HG03039 (cell line): ENCODE data around the gene PINK1.

ENCODE experiments used
- ATAC-seq: cut with Tn5 transposase; IDR thresholded peaks from one replicate; pipeline ENCODE4 v1.9.1; 2021; ENCODE audit warnings: mild to moderate bottlenecking, moderate library complexity; ENCODE audit not compliant: unreplicated experiment

Gene PINK1

DNA sequence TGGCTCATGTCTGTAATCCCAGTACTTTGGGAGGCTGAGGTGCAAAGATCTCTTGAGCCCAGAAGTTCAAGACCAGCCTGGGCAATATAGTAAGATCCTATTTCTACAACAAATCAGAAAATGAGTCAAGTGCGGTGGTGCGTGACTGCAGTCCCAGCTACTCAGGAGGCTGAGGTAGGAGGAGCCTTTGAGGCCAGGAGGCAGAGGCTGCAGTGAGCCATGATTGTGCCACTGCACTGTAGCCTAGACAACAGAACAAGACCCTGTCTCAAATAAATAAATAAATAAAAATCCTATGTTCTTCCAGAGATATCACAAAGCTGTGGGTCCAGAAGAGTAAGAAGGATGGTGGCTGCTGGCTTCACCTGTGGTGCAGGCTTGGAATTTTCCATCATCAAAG, 22.3 kb upstream of the PINK1 start:
- no peak for ATAC-seq

DNA sequence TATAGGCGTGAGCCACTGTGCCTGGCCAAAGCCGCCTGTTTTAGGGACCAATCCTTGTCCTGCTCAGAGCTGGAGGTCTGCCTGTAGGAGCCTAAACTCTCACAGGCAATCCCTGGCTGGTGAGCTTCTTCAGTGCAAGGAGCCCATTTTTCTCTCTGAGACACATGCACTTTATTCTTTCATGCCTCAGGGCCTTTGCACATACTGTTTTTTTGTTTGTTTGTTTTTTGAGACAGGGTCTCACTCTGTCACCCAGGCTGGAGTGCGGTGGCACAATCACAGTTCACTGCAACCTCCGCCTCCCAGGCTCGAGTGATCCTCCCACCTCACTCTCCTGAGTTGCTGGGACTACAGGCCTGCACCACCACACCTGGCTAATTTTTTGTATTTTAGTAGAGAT, 21.6 kb upstream of the PINK1 start:
- ATAC-seq, result no peak

DNA sequence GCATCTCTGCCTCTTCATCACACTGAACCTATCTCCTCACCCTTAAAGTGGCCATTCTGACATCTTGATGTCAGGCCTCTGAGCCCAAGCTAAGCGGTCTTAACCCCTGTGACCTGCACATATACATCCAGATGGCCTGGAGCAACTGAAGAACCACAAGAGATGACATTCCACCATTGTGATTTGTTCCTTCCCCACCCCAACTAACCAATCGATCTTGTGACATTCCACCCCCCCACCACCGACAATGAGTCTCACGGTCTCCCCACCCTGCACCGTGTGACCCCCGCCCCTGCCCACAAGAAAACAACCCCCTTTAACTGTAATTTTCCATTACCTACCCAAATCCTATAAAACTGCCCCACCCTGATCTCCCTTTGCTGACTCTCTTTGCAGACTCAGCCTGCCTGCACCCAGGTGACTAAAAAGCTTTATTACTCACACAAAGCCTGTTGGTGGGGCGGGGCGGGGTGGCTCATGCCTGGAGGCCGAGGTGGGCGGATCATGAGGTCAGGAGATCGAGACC, 21.0 kb upstream of the PINK1 start:
- no peak for ATAC-seq

DNA sequence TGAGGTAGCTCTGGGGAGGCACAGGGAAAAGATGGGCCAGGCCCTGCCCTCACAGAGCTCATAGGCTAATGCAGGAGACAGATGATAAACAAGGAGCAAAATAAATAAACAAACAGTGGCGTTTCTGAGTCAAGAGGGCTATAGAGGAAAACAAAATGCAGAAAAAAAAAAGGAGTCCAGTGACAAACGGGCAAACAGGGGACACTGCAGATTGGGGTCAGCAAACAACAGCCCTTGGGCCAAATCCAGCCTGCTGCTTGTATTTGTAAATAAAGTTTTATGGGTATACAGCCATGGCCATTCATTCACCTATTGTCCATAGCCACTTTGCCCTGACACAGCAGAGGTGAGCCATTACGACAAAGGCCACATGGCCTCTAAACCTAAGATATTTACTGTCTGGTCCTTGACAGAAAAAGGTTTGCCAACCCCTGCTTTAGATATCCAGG, 19.1 kb upstream of the PINK1 start:
- ATAC-seq, result no peak

DNA sequence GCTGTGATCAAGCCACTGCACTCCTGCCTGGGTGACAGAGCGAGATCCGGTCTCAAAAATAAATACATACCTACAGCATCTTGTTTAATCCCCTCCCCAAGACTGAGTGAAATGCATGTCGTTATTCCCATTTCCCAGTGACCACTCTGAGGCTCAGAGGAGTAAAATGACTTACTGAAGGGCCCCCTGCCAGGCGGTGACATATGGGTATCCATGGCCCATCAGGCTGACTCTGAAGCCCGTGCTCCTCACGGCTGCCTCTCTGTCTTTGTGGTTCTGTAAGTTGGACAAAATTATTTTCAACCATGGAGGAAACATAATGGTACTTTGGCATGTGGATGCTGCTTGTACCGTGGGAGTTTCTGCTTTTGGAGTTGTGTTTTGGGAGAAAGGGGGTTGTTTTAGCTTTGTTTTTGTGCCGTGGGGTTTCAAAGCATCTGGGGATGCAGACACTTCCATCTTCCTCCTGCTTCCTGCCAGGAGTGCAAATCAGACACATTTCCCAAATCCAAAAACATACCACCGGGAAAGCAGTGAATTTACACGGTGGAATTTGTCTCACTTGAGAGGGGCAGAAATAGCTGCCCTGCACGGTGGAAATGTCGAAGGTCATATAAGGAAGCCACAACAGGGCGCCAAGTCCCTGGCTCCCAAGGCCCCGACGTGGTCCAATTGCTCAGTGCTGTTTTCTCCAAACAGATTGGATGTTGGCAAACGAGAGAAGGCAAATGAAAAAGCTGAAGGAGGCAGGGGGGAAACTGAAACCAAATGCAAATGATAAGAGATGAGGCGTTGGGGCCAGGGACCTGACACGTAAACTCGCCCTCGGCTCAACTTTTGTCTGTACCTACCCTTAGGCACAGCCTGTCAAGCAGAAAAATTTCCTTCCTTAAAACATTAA, 17.1 kb upstream of the PINK1 start:
- ATAC-seq, result no peak

DNA sequence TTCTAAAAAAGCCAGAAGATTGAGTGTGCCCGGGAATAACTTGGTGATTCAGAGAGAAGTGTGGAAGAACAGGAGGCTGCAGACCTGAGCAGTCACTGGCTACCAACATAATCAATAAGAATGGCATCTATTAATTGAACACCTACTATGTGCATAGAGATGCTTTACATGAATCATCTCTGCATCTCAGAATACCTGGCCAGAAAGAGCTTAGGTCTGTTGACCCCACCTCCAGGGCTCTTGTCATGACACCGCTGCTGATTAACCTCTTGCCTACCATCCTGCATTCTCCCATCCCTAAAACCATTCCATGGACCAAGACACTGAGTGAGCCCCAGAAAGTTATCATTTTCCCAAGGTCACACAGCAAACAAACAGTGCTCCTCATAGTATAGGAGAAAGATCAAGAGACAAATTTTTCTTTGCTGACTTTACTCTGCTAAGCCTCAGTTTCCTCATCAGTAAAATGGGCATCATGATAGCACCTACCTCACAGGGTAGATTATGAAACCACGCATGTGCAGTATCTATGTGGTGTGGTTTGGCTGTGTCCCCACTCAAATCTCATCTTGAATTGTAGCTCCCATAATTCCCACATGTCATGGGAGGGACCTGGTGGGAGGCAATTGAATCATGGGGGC, 16.3 kb upstream of the PINK1 start:
- ATAC-seq, result no peak

DNA sequence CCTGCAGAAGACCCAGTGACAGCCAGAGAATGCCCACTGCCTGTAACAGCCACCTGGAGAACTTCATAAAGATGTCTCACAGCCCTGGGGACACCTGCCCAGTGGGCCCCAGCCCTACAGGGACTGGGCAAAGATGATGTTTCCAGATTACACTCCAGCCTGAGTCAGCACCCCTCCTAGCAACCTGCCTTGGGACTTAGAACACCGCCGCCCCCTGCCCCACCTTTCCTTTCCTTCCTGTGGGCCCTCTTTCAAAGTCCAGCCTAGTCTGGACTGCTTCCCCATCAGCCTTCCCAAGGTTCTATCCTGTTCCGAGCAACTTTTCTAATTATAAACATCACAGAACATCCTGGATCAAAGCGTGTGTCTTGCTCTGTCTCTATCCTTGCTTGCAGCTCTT, 14.7 kb upstream of the PINK1 start:
- ATAC-seq, result no peak

DNA sequence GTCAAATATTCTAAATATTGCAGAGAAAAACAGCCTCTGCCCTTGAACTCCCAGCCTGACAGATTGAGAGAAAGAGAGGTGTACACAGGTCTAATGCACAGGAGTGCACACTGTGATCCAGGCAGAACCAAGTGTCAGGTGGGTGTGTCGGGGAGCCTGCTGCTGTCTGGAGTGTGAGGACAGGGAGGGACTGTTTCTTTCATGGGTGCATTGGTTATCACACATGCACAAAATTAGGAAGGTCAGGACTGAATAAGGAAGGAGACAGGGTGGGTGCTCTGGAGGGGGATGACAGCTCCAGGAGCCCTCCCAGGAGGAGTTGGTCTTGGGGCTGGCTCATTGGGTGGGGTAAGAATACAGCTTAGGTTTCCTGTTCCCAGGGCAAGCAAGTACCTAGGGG, 13.3 kb upstream of the PINK1 start:
- ATAC-seq, result no peak

DNA sequence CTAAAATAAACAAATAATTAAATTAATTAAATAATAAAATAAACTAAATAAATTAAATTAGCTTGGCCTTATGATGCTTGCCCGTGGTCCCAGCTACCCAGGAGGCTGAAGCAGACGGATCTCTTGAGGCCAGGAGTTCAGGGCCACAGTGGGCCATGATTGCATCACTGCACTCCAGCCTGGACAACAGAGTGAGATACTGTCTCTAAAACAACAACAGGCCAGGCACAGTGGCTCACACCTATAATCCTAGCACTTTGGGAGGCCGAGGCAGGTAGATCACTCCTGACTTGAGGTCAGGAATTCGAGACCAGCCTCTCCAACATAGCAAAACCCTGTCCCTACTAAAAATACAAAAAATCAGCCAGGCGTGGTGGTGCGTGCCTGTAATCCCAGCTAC, 12.2 kb upstream of the PINK1 start:
- ATAC-seq, result no peak

DNA sequence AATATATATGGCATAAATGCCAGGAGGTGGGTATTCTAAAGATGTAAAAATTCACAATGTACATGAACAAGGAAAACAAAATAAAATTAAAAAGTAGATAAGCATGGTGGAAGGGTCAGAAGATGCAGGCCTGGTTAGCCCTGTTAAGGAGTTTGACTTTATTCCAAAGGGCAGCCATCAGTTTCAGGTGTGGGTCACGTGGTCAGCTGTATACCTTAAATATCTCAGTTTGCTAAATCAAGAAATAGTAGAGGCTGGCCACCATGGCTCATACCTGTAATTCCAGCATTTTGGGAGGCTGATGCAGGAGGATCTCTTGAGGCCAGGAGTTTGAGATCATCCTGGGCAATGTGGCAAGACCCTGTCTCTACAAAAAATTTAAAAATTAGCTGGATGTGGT, 8.5 kb upstream of the PINK1 start:
- no peak for ATAC-seq

DNA sequence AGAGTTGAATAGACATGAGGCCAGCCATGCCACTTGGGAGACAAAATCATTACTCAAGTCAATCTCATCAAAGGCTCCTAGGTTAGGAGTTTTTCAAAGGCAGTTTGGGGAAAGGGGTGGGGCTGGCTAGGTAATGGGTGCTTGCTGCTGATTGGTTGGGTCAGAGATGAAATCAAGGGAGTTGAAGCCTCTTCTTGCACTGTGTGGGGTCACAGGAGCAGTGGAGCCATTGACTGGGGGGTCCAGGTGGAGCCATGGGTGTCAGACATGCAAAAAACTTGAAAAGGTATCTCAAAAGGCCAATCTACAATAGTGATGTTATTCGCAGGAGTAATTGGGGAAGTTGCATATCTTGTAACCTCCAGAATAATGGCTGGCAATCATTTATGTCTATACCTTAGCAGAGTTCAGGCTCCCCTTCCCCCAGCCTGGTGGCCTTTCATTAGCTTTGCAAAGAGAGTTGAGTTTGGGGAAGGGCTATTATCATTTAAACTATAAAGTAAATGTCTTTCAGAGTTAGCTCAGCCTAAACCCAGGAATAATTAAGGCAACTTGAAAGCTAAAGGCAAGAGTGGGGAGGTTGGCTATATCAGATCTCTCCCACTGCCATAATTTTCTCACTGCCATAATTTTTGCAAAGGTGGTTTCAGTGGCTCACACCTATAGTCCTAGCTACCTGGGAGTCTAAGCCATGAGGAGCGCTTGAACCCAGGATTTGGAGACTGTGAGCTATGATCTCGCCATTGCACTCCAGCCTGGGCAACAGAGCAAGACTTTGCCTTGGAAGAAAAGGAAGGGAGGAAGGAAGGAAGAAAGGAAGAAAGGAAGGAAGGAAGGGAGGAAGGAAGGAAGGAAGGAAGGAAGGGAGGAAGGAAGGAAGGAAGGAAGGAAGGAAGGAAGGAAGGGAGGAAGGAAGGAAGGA, 7.8 kb upstream of the PINK1 start:
- ATAC-seq, result no peak

DNA sequence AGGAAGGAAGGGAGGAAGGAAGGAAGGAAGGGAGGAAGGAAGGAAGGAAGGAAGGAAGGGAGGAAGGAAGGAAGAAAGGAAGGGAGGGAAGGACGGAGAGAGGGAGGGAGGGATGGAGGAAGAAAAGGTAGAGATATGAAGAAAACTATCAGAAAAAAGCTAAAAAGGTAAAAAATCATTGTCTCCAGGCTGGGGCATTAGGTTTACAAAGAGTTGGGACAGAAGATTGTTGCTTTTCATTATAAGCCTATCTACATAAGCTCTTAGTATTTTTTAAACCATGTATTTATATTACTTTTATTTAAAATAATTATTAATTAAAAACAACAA, 7.2 kb upstream of the PINK1 start:
- ATAC-seq, result no peak

DNA sequence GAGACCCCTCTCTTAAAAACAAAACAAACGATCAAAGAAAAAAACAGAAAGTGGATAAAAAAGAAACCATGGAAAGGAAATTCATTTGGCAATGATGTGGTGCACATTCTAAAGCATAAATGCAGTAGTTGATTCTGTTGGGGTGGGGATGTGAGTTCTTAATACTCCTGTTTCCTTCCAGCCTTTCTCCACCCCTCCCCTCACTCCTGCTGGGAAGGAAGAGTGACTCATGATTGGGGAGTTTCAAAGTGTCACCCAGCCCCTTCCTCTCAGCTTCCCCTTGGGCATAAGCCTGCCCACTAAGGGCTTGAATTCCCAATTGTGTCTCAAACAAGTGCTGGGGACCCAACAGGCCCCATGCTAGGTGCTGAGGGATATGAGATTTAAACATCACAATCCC, 6.7 kb upstream of the PINK1 start:
- no peak for ATAC-seq

DNA sequence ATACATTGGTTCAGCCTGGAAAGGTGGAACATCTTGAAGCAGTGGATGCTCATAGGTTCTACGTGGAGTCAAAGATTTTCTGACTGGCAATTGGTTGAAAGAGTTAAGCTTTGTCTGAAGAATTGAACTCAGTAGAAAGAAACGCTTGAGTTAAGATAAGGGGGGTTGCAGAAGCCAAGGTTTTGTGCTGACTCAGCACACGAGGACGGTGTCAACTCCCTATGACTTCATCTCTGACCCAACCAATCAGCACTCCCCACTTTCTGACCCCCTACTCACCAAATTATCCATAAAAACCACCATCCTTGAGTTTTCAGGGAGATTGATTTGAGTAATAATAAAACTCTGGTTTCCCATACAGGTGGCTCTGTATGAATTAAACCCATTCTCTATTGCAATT, 2.5 kb upstream of the PINK1 start:
- ATAC-seq, result no peak

DNA sequence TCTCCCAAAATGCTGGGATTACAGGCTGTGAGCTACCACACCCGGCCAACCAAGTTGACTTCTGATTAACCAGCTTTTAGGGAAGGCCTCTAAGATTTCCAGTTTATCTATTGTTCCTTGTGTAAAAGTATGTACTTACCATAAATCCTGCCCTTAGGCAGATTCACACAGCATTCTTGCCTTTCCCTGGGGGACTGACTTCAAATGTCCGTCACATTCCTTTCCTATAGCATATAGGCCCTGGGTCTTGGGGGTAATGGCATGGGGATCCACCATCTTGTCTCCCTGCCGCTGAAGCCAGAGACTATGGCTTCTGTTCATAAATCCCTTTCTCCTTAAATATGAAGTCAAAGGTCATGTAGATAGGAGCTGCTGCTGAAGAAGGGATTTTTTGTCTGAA, 872 bp upstream of the PINK1 start:
- ATAC-seq, result no peak

DNA sequence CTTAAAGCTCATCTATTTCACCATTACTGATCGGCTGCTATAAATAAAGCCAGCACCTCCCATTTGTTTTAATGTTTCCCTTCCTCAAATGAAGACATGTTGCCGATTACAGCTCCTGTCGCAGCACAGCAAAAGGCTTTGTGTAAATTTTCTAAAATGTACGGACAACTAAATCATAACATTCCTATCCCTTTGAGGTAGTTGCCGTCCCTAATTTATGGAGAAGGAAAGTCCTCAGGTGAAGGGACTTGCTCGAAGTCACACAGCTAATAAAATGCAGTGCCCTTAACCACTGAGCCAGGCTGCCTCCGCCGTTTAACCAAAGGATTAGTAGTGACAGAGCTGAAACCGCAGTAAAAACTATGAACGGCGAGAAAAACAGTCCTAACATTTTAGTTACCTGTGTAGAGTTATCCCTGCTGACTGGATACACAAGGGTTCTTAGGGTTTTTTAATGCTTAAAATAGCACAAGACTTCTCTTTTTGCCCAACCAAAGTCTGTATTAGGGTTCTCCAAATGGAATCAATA, 871 bp downstream of the PINK1 start:
- no peak for ATAC-seq

DNA sequence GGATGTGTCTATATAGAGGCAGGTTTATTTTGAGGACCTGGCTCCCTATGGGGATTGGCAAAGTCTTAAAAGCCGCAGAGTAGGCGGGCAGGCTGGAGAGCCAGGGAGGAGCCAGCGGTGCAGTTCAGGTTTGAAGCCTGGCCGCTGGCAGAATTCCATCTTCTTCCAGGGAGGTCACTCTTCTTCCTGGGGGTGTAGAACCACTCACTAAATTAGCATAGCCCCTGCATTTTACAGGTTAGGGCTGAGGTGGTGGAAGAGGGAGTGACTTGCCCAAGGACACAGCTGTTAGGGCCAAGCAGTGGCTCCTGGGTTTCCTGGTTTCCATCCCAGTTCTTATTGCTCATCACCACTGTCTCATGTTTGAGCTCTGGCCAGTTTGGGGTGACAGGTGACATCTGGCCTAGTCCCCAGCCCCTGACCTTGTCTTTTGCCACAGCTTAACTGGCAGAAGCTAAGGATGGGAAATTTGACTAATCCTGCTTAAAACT, 1.4 kb downstream of the PINK1 start:
- no peak for ATAC-seq

DNA sequence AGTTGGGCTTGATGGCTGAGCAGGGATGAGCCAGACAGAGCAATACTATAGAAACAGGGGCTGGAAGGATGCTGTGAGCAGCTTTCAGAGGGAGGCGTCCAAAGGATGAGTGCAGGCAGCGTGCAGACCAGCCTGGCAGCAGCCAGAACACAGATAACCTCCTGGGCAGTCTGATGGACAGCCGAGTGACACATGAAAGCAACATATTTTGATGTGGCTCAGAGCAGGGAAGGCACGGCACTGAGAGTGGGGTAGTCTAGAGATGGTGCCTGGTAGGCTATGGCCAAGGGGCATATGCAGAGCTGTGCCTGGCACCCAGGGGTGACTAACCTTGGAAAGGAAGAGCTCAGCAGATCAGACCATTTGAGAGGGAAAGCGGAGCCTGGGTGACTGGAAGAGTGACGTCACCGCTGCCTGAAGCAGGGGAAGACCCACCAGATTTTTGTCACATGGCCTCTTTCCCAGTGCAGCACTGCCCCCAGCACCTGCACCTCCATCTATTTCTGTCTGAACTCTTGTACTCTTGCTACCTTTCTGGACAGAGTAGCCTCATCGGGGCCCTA, 3.6 kb downstream of the PINK1 start:
- no peak for ATAC-seq

DNA sequence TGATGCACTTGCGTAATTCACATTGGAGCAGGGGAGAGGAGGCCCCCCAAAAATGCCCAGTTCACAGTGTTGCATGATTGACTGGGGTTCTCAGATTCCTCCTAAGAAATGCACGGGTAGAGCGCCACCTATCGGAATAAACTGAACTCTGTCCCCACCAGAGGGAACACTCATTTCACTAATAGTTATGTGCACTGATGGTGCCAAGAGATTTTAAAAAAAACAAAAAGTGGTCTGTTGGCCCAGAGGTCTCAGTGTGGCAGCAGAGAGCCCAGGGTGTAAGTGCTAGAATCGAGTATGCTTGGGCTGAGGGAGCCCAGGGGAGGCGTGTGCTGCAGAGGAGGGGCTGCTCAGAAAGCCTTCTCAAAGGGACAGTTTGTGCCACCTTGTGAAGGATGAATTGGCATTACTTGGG, 6.9 kb downstream of the PINK1 start:
- no peak for ATAC-seq

DNA sequence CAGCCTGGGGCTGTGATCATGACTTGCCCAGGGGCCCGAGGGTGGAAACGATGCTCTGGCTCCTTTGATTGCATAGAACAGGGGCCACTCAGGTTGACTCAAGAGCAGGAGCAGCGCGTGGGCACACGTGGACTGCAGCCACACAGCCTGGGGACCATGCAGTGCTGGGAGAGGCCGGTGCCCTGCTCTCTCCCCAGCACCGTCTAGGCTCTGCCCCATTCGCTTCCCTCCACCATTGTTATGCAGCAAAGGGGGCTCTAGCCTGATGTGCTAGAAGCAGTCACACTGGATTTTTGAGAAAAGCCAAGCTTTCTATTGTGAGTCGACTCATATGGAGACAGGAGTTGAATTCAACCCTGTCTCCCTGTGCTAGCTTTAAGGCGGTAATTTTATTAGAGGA, 8.7 kb downstream of the PINK1 start:
- ATAC-seq, result no peak

DNA sequence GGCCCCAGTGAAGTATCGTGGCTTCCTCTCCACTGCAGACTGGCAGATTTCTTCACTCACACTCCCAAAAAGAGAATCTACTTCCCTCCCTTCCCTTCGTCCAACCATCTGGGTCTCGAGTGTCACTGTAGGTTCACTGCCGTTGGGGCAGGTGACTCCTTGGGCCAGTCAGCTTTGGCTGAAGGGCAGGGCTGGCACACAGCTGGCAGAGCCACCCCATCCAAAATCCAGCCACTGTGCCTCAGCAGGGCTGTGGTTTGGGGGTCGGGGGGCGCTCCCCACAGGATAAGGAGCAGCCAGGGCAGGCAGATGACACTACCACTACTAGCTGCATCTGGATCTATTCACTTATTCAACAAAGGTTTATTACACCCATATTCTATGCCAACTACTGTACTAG, 9.8 kb downstream of the PINK1 start:
- no peak for ATAC-seq
